ENCODE measurements around the gene LTBP2.

Gene LTBP2

DNA sequence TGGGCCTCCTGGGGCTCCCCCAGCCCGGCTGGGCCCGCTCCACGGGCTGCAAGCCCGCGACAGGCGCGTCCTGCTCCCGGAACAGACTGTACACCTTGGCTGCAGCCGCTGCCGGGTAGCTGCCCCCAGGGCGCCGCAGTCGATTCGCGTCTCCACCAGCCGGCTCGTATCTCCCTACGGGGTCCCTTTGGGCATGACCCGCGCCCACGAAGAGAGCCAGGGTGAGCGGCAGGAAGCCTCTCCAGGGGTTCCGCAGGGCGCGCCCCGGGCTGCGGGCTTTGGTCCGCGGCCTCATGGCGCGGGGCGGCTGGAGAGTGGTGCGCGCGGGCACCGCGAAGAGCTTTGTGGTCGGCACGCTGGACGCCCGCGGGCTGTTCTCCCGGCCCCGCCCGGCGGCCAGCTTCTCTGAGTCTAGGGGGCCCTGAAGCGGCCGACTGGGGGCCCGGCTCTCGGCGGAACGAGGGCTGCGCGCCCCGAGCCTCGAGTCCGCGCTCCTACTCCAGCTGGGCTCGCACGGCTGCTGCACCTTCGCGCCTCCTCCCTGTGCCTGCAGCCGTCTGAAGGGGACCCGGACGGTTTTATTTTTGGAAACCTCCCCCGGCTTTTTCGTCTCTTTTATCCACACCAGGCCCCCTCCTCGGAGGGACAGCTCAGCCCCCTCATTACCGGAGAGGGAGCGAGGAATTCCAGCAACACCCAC, at the start of gene LTBP2:
LTBP2 (minus strand) TSS at position 588 of the 700 bp plus-strand sequence; CDS start at position 295, 293 bp downstream.
- DNase-seq (ENCODE audit: low spot score) = no peak

DNA sequence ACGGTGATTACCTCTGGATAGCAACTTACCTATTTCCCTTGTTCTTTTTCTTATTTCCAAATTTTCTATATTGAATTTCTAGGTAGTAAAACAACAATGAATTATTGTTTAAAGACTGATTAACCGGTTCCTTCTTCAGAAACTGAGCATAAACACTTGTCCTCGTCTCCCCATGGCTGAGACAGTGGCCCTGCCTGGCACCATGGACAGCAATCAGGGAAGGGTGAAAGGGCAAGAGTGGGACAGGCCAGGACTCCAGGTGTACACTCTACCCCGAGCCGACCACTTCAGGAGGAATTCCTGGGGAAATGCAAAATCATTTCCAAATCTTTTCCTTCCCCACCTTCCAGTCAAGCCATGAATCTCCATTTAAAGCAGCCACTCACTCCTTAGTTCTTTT, 48.8 kb upstream of the LTBP2 start:
- no peak for DNase-seq (ENCODE audit: low spot score)

GRCh38 chr14:74660167-74660566, 48.1 kb upstream of the LTBP2 start:
- DNase-seq (ENCODE audit: low spot score) = no peak

- DNase-seq (ENCODE audit: low spot score) = no peak
These were observed 46.6 kb upstream of the LTBP2 start for GRCh38 chr14:74658535-74659131.

DNA sequence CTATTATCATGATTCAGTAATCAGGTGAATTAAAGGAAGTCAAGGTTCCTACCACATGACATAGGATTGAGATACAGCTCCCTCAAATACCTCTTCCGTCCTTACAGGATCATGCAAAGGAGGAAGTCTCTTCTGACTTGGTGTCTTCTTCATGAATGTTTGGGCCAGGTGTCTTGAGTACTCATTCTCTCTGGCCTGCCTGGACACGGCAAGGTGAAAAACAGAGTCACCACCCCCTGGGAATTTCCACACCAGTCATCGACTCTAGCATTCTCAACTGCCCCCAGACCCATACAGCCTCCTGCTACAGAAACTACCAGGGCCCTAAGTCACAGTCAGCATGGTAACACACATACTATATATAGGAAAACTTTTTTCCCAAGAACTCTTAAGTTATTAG, 44.9 kb upstream of the LTBP2 start:
- DNase-seq (ENCODE audit: low spot score) = no peak

DNA sequence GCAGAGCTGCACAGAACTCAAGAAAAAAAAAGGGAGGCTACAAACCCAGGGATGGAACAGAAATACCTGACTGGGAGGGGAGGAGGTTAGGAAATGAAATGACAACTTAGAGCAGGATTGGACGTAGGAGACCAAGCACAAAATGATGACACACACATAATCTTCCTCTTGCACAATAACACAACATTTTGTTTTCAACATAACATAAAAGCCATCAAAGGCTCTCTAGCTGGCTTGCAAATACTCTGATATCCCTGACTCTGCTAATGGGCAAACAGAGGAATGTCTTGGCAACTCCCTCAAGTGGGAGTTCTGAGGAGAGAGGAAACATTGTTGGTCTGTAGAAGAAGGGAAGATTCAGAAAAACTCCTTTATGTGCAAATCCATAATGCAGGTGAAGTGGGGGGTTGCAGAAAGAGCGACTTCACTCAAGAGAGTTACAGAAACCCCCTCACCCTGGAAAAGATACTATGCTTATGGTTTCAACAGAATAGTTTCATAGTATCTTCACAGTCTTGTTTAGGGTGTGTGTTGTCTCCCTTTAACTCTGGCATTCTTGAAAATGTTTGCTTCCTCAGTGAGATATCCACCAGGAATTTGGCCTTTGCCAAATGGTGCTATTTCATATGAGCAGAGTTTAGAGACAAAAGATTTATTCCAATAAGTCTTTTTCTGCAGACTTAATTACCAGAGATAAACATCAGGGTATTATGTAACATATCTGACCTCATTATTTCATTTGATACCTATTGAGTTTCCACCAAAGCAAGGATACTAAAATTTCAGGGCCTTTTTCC, 43.8 kb upstream of the LTBP2 start:
- no peak for DNase-seq (ENCODE audit: low spot score)

- DNase-seq (ENCODE audit: low spot score) = no peak
These were observed 42.9 kb upstream of the LTBP2 start for GRCh38 chr14:74654931-74655330.

GRCh38 chr14:74653386-74654138, 41.5 kb upstream of the LTBP2 start:
- DNase-seq (ENCODE audit: low spot score) = no peak

DNA sequence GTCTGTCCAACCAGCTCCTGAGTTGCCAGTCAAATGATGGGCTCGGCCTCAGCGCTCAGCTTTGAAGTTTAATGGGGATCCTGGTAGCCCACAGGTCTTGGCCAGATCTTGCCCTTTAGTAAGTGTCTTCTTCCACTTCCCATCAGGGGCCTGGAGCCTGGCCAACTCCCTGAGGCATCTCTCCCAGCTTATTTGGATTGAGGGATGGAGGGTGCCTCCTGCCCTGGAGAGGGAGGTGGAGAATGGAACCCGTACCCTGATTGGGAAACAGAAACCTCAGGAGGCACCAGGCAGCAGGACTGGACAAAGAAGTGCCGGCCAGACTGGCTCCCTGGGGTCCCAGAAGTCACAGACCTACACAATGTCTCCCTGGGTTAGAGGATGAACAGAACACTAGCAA, 40.5 kb upstream of the LTBP2 start:
- no peak for DNase-seq (ENCODE audit: low spot score)

GRCh38 chr14:74650927-74651686, 39.1 kb upstream of the LTBP2 start:
- no peak for DNase-seq (ENCODE audit: low spot score)

DNA sequence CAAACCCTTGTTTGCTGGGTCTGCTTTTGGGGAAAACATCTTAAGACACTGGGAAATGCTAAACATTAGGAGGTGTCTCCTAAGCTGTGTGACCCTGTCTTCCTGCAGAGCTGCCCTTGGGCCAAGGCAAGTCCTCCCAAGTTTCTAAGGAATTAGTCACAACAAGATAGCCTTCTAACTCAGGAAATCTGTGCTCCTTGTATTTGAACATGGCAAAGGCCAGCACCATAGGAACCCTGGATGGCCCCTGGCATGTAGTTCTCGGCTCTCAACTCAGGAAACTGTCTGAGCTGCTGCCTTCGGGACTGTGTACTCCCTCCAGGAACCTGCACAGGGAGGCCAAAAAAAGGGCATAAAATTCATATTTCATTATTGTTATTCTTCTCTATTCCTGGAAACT, 37.6 kb upstream of the LTBP2 start:
- DNase-seq (ENCODE audit: low spot score) = no peak

- no peak for DNase-seq (ENCODE audit: low spot score)
These were observed 37.1 kb upstream of the LTBP2 start for GRCh38 chr14:74649167-74649566.

DNA sequence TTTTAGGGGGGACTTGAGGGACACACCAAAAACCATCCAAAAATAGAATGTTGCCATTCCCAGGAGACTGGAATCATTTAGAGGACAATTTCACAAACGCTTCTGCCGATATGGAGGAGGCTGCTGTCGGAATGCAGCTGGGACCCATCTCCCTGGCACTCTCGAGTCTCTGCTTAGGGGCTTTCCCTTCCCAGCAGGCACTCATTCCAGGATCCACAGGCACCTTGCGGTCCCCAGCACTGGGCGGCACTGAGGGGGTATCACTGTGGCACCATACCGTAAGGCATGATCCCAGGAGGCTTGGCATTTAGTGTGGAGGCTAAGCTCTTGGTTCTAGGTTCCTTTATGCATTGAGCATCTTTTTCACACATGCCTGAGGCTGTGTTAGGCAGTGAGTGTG, 36.6 kb upstream of the LTBP2 start:
- no peak for DNase-seq (ENCODE audit: low spot score)

- DNase-seq (ENCODE audit: low spot score) = no peak
These were observed 35.8 kb upstream of the LTBP2 start for GRCh38 chr14:74647678-74648461.

DNA sequence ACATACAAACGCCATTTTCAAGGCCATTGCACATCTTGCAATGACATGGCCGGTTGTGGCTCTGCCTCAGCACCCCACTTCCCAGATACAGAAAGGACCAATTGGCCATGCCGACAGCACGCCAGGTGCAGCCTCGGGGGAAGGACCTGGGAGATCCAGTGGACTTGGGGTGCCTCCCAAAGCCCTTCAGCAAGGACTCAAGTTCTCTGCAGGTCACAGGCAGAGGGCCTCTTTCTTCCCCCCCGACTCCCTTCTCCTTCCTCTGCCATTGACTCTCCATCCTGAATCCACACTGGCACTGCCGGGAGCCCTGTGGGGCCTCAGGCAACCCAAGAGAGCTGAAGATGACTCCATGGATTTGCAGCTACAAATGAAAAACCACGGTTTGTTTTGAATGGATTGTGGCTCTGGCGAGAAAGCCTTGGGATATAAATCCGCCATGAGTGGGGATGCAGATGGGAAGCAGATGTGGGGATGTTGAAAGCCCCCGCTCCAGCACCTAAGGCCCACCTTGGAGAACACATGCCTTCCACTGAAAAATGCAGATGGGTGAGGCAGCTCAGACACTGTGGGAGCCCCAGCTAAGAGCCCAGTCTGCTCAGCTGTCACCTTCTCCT, 35.1 kb upstream of the LTBP2 start:
- no peak for DNase-seq (ENCODE audit: low spot score)

DNA sequence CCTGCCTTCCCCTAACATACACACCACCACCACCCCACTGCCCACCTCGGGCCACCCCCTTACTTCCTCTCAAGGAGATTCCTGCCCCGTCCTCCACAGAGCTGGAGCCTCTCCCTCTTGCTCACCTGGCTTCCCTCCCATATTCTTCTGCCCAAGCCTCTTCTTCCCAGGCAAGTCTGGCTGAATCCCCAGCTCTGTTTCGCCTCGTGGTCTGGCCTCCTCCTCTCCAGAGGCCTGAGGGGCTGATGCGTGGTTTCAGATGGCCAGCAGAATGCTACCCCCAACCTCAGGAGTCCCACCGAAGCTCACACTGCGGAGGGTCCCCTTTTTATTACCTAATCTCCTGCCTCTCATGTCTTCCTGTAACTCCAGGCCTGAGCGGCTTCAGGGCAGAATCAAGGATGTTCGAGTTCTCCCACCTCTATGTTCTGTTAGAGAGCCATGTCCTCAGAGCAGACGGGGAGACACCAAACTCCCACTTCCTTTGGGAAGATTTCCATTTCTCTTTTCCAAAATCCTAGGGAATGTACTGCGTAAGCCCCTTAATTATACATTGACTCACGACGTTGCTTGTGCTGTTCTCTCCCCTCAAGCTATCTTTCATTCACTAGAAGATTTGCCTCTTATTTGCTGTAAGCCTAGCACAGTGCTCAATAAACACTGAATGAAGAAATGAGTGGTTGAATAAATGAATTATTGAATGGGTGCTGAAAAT, 33.9 kb upstream of the LTBP2 start:
- no peak for DNase-seq (ENCODE audit: low spot score)

DNA sequence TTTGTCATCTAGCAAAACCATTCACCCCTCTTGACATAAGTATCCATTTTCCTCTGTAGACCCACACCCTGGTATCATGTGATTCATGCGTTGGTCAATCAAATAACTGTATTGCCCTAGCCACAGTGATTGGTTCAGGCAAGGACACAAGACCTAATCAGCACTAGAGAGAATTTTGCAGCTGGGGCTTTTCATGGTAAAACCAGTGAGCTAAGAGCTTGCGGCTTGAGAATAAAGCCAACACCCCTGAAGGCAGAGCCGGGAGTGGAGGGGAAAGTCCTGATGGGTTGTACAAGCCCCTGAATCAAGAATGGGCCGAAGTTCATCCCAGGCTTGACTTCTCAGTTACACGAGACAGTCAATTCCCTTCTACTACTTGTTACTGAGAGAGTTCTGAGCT, 33.2 kb upstream of the LTBP2 start:
- DNase-seq (ENCODE audit: low spot score) = no peak

GRCh38 chr14:74641601-74642391, 29.8 kb upstream of the LTBP2 start:
- no peak for DNase-seq (ENCODE audit: low spot score)

GRCh38 chr14:74638966-74639365, 26.9 kb upstream of the LTBP2 start:
- no peak for DNase-seq (ENCODE audit: low spot score)
